GM12873 (cell line): ENCODE results near the gene PDIA6.

Experiments
- TF ChIP-seq, protein P1 (sequence below): IDR thresholded peaks from 2 replicates; pipeline ENCODE4 v1.5.1; 2012; ENCODE audit warnings: low read depth, mild to moderate bottlenecking, moderate library complexity, low read length, control low read depth; ENCODE audit not compliant: insufficient read depth; ENCODE audit errors: missing control alignments

The PDIA6 gene

DNA sequence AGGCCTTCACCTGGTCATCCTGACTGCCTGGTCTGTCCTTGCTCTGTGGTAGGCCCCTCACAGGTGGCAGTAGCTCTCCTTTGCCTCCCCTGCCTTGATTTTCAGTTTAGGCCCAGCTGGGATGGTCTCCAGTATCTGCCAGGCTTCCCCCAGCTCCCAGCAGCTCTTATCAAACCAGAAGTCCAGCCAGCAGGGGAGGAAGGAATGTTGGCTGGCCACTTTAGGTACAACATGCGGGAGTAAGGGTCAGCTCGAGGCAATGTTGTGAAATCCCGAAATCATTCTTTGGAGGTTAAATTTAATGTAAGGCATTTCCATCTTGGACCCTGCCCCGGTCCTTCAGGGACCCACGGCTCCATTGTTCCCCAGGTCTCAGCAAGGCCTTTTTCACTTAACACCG is 74.4 kb downstream of the PDIA6 start:
- TF ChIP-seq, protein P1, sequence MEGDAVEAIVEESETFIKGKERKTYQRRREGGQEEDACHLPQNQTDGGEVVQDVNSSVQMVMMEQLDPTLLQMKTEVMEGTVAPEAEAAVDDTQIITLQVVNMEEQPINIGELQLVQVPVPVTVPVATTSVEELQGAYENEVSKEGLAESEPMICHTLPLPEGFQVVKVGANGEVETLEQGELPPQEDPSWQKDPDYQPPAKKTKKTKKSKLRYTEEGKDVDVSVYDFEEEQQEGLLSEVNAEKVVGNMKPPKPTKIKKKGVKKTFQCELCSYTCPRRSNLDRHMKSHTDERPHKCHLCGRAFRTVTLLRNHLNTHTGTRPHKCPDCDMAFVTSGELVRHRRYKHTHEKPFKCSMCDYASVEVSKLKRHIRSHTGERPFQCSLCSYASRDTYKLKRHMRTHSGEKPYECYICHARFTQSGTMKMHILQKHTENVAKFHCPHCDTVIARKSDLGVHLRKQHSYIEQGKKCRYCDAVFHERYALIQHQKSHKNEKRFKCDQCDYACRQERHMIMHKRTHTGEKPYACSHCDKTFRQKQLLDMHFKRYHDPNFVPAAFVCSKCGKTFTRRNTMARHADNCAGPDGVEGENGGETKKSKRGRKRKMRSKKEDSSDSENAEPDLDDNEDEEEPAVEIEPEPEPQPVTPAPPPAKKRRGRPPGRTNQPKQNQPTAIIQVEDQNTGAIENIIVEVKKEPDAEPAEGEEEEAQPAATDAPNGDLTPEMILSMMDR, result no peak

DNA sequence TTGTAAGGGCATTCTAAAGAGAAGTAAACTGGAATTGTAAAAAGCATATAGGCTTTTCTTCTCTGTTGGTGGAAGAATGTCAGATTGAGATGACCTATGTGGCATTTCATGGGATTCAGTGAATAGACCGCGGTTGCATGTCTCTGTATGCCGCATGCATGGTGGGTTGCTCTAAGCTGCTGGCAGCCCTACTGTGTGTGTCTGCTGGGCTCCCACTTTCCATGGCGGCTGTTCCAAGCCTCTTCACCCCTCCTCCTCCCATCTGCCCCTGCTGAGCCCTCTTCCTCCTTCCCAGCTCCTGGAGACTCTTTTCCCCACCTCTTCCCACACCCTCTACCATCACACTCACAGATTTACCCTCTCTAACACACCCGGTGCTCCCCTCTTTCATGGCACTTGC is 78.6 kb downstream of the PDIA6 start:
- TF ChIP-seq, protein P1, result no peak

DNA sequence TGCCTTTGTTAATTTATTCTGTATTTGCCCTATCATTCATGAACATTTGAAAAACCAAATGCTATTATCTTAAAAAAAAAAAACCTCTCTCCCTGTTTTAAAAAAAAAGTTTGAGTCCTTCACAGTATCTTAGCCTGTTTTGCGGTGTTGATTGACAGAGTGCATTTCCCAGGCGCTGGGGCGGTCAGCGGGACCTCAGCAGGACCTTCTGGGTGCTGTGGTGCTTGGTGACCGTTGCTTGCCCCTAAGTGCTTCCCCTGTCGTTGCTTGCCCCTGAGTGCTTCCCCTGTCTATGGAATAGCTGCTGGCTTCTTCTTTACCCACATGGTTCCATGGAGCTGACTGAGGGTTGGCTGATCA is 79.0 kb downstream of the PDIA6 start:
- TF ChIP-seq, protein P1, result no peak
